PFSK-1 (cell line): ENCODE data around the gene PLAGL1. TPM values are rescaled to one million over a fixed set of nuclear protein-coding genes. Genes with fewer than 3 reads are reported as not detected.

ENCODE experiments used
- FOXP2 ChIP-seq: optimal IDR thresholded peaks from 2 replicates; pipeline ENCODE3; 2011; ENCODE audit warnings: borderline replicate concordance, control low read depth, inconsistent platforms; ENCODE audit not compliant: insufficient read depth; ENCODE audit errors: extremely low read length, extremely low read depth
- POLR2AphosphoS5 ChIP-seq: IDR thresholded peaks from 2 replicates; pipeline ENCODE4 v1.6.1; 2012; ENCODE audit warnings: low read depth, mild to moderate bottlenecking, control low read depth, low read length, moderate library complexity
- SIN3A ChIP-seq: IDR thresholded peaks from 2 replicates; pipeline ENCODE4 v1.6.1; 2012; ENCODE audit warnings: mild to moderate bottlenecking, low read length, moderate library complexity, borderline replicate concordance; ENCODE audit not compliant: insufficient read depth
- TAF1 ChIP-seq: IDR thresholded peaks from 2 replicates; pipeline ENCODE4 v1.6.1; 2012; ENCODE audit warnings: low read length, control low read depth, borderline replicate concordance; ENCODE audit not compliant: insufficient read depth
- polyA plus RNA-seq: library from polyadenylated mRNA; unstranded; fragments of >200 nt; gene quantifications from one replicate; pipeline ENCODE4 v1.2.1, GENCODE V29; 2012; ENCODE audit warnings: low read depth, missing spikeins; ENCODE audit not compliant: insufficient read length
- TF ChIP-seq, protein P1 (sequence below), 2 experiments: IDR thresholded peaks; 2 replicates each; pipeline versions ENCODE4 v1.6.1 to v1.8.0; 2011 to 2012; ENCODE audit warnings: low read depth in 2 of 2, low read length in 2 of 2, control low read depth in 1 of 2, inconsistent platforms in 1 of 2, mild to moderate bottlenecking in 1 of 2, moderate library complexity in 1 of 2; ENCODE audit not compliant: insufficient read depth in 1 of 2

Gene PLAGL1, protein sequence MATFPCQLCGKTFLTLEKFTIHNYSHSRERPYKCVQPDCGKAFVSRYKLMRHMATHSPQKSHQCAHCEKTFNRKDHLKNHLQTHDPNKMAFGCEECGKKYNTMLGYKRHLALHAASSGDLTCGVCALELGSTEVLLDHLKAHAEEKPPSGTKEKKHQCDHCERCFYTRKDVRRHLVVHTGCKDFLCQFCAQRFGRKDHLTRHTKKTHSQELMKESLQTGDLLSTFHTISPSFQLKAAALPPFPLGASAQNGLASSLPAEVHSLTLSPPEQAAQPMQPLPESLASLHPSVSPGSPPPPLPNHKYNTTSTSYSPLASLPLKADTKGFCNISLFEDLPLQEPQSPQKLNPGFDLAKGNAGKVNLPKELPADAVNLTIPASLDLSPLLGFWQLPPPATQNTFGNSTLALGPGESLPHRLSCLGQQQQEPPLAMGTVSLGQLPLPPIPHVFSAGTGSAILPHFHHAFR
- not detected for polyA plus RNA-seq

DNA sequence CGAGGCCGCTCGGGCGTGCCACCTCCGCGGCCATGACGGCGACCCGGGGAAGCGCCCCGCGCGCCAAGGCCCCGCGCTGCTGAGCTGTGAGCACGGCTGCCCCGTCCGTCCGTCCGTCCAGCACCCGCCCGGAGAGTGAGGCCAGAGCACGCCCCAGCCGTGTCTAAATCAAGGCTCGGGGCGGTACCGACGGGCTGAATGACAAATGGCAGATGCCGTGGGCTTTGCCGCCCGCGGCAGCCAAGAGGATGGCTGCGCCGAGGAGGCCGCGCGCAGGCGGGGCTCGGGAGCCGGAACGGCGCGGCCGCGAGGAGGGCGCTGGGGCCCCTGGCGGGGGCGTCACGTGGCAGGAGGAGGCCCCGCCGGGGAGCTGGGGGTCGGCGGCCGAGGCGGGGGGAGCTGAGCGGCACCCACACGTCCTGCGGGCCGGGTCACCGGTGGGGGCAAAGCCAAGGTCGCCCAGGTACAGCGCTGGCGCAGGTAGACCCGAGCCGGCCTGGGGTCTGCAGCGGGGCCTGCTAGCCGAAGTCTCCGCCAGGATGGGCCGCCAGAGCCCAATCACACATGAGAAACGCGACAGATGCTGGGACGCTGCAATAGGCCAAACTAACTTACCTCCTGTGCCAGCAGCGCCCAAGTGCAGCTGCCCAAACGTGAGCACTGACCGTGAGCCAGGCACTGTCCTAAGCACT lies at the start of gene PLAGL1:
Gene PLAGL1, minus strand, starts transcription at position 140 of the 692 bp plus-strand sequence. CDS start 60,123 bp downstream, outside the sequence.
- TF ChIP-seq SIN3A (no peak), TAF1 (no peak), FOXP2 (no peak), POLR2AphosphoS5 (no peak)
- TF ChIP-seq, protein P1, sequence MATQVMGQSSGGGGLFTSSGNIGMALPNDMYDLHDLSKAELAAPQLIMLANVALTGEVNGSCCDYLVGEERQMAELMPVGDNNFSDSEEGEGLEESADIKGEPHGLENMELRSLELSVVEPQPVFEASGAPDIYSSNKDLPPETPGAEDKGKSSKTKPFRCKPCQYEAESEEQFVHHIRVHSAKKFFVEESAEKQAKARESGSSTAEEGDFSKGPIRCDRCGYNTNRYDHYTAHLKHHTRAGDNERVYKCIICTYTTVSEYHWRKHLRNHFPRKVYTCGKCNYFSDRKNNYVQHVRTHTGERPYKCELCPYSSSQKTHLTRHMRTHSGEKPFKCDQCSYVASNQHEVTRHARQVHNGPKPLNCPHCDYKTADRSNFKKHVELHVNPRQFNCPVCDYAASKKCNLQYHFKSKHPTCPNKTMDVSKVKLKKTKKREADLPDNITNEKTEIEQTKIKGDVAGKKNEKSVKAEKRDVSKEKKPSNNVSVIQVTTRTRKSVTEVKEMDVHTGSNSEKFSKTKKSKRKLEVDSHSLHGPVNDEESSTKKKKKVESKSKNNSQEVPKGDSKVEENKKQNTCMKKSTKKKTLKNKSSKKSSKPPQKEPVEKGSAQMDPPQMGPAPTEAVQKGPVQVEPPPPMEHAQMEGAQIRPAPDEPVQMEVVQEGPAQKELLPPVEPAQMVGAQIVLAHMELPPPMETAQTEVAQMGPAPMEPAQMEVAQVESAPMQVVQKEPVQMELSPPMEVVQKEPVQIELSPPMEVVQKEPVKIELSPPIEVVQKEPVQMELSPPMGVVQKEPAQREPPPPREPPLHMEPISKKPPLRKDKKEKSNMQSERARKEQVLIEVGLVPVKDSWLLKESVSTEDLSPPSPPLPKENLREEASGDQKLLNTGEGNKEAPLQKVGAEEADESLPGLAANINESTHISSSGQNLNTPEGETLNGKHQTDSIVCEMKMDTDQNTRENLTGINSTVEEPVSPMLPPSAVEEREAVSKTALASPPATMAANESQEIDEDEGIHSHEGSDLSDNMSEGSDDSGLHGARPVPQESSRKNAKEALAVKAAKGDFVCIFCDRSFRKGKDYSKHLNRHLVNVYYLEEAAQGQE (IDR thresholded peaks at IDR 0.05; ENCODE audit: insufficient read depth in 1 of 2, low read depth in 2 of 2, low read length in 2 of 2): no peak

DNA sequence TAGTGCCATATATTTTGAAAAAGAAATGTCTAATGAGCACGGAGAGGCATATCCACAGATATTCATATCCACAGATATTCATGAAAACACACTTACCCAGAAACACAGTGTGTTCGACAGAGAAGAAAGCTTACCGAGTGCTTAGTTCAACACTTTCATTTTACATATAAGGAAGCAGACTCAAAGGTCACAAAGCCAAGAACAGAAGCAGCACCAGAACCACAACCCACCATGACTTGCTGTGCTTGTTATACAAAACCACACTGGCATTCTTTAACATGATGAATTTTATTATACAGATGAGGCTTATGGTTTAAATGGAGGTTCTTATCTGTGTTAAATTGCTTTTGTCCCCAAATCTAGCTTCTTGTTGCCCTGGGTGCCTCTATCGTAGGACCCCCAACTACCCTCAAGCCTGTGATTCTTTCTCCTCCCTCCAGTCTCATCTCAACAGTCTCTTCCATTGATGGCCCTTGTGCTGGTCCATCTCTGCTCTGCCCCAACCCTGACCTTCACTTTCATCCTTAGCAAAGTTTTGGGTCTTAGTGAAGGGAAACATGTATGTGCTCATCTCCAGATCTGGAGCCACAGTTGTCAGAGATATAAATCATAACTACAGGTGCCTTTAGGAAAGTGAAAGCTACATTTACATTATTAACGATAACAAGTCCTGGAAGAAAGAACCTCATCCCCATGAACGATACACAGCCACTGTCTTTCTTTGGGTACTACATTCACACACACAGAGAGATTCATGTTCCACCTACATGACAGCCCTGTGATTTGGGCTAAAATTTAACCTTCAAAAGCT lies 47.3 kb upstream of the PLAGL1 start:
- no peak for TF ChIP-seq FOXP2
- no peak for TF ChIP-seq POLR2AphosphoS5
- no peak for TF ChIP-seq TAF1
- TF ChIP-seq, protein P1 (IDR thresholded peaks at IDR 0.05; ENCODE audit: insufficient read depth in 1 of 2, low read depth in 2 of 2, low read length in 2 of 2): no peak
- TF ChIP-seq SIN3A: no peak

DNA sequence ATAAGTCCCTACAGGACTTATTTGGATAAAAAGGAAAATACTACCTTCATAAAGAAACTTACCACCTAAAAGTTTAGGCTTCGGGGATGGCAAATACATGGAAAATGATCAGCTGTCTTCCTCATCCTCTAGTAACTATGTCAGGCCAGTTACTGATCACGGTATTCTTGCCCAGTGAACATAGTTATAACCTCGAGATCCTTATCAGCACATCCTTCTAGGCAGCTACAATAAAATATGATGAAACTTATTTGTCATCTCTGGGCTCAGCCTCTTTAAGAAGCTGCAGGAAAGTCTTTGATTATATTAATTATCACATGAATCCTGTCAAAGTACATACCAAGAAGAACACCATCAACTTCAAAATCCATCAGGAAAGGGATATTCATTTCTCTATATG lies 45.5 kb upstream of the PLAGL1 start:
- TF ChIP-seq FOXP2: no peak
- no peak for TF ChIP-seq TAF1
- TF ChIP-seq, protein P1 (IDR thresholded peaks at IDR 0.05; ENCODE audit: insufficient read depth in 1 of 2, low read depth in 2 of 2, low read length in 2 of 2): no peak
- TF ChIP-seq SIN3A: no peak
- TF ChIP-seq POLR2AphosphoS5: no peak

DNA sequence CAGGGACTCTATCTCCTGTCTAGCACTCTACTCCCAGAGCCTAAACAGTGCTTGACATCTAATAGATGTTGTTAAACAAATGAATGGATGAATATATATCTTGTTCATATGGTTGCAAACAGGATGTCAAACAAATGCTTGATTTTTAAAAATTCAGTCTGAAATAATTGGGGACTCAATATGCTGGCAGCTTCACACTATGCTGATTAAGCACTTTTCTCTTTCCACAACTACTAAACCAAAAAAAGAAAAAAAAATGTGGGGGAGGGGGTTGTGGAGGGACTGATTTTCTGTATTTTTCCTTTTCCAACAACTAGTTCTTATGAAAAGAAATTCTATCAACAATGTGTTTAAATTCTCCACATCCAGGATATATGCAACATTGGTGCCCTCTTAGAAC lies 44.4 kb upstream of the PLAGL1 start:
- no peak for TF ChIP-seq POLR2AphosphoS5
- TF ChIP-seq FOXP2: no peak
- TF ChIP-seq, protein P1 (IDR thresholded peaks at IDR 0.05; ENCODE audit: insufficient read depth in 1 of 2, low read depth in 2 of 2, low read length in 2 of 2): no peak
- no peak for TF ChIP-seq TAF1
- TF ChIP-seq SIN3A: no peak
